ENCODE data around the gene MYO3B. TPM values are rescaled to one million over a fixed set of nuclear protein-coding genes. Genes with fewer than 3 reads are reported as not detected.

MYO3B gene
- total and polyA plus RNA-seq, 8 donors = 1.3 to 4.1 (median 2.6) TPM; not detected in 1

DNA sequence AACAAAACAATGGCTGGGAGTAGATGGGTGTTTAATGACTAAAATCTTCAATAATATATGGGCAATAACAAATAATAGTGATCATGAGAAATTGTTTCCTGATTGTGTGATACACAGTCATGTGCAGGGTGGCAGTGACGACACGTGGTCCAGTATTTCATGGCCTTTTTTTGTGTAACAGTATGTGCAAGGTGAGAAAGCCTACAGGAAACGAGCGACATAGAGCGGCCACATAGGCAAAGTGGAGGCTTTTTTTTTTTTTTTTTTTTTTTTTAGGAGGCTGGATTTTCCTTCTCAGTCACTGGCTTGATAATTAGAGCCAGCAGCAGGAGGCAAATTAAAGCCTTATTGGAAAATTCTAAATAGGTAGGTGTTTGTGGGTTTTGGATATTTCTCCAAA, 123.7 kb downstream of the MYO3B start:
- H3K4me1 ChIP-seq = no peaks in the 10 kb centered on the region
- no peaks in the 10 kb centered on the region for H3K36me3 ChIP-seq
- ATAC-seq (no peak), DNase-seq (no peak)
- TF ChIP-seq, protein P1, sequence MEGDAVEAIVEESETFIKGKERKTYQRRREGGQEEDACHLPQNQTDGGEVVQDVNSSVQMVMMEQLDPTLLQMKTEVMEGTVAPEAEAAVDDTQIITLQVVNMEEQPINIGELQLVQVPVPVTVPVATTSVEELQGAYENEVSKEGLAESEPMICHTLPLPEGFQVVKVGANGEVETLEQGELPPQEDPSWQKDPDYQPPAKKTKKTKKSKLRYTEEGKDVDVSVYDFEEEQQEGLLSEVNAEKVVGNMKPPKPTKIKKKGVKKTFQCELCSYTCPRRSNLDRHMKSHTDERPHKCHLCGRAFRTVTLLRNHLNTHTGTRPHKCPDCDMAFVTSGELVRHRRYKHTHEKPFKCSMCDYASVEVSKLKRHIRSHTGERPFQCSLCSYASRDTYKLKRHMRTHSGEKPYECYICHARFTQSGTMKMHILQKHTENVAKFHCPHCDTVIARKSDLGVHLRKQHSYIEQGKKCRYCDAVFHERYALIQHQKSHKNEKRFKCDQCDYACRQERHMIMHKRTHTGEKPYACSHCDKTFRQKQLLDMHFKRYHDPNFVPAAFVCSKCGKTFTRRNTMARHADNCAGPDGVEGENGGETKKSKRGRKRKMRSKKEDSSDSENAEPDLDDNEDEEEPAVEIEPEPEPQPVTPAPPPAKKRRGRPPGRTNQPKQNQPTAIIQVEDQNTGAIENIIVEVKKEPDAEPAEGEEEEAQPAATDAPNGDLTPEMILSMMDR (IDR thresholded peaks at IDR 0.05) = no peak
- no peak overlapping the region for H3K27ac ChIP-seq
- intact Hi-C loops (cut with DNase I) = no loop called here
- no peaks in the 10 kb centered on the region for H3K9me3 ChIP-seq
- H3K4me3 ChIP-seq = no peak overlapping the region
- no peaks in the 10 kb centered on the region for H3K27me3 ChIP-seq

DNA sequence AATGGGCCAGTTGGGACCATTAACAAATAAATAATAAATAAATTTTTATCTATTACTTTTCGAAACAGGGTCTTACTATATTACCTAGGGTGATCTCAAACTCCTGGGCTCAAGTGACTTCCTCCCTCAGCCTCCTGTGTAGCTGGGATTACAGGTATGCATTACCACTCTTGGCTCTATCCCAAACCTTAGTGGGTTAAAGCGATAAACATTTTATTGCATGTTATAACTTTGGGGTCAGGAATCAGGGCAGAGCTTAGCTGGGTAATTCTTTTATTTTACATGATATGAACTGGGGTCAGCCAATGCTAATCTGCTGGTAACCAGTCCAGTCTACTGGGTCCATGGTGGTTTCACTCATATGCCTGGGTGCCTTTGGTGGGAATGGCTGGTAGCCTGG, 127.8 kb downstream of the MYO3B start:
- Histone ChIP-seq H3K9me3 (no peaks in the 10 kb centered on the region), H3K27ac (no peak overlapping the region), H3K36me3 (no peaks in the 10 kb centered on the region), H3K4me1 (no peaks in the 10 kb centered on the region), H3K4me3 (no peak overlapping the region), H3K27me3 (no peaks in the 10 kb centered on the region)
- ATAC-seq = no peak
- TF ChIP-seq, protein P1 (IDR thresholded peaks at IDR 0.05) = no peak
- intact Hi-C loops (cut with DNase I) = no loop called here
- DNase-seq = no peak

DNA sequence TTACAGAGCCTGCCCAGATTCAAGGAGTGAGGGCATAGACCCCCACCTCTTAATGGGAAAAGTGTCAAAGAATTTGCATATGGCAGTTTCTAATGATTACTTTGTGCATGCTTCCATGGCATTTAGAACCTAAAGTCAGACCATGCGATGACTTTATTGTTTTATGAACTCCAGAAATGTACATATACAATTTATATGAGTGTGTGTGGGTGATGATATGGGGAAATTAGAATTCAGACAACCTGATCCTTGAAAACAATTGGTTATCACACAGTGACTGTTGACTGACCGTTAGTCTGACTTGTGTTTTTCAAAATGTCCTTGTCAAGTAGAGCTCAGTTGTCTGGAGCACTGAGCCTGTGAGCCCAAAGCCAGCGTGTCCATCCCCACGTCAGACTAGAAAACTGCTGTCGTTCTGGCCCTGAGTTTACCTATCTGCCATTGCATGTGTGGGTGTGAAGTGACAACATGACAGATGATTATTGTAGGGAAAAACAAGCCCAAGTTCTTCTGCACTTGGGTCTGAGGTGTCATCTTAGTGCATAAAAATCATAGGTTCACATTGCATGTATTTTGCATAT, 128.4 kb downstream of the MYO3B start:
- DNase-seq = no peak
- no peak overlapping the region for H3K4me3 ChIP-seq
- TF ChIP-seq, protein P1 (IDR thresholded peaks at IDR 0.05) = no peak
- H3K4me1 ChIP-seq = no peaks in the 10 kb centered on the region
- intact Hi-C loops (cut with DNase I) = no loop called here
- H3K9me3 ChIP-seq = no peaks in the 10 kb centered on the region
- no peak for ATAC-seq
- no peaks in the 10 kb centered on the region for H3K36me3 ChIP-seq
- H3K27ac ChIP-seq = no peak overlapping the region
- no peaks in the 10 kb centered on the region for H3K27me3 ChIP-seq

DNA sequence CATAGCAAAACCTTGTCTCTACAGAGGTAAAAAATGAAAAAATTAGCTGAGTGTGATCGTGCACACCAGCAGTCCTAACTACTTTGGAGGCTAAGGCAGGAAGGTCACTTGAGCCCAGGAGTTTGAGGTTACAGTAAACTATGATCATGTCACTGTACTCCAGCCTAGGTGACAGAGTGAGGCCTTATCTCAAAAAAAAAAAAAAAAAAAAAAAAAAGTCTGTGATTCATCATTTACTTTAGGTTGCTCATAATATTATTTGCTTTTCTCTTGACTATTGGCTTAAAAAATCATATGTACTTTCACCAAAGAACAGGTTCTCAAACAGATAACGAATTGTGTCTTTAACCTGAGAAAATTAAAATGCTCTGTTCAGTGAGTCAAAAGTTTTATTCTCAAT, 129.1 kb downstream of the MYO3B start:
- intact Hi-C loops (cut with DNase I) = no loop called here
- DNase-seq = no peak
- no peaks in the 10 kb centered on the region for H3K4me1 ChIP-seq
- no peaks in the 10 kb centered on the region for H3K27me3 ChIP-seq
- H3K4me3 ChIP-seq = no peak overlapping the region
- ATAC-seq = peak; percentile 57
- H3K36me3 ChIP-seq = no peaks in the 10 kb centered on the region
- no peaks in the 10 kb centered on the region for H3K9me3 ChIP-seq
- TF ChIP-seq, protein P1 (IDR thresholded peaks at IDR 0.05) = no peak
- no peak overlapping the region for H3K27ac ChIP-seq

DNA sequence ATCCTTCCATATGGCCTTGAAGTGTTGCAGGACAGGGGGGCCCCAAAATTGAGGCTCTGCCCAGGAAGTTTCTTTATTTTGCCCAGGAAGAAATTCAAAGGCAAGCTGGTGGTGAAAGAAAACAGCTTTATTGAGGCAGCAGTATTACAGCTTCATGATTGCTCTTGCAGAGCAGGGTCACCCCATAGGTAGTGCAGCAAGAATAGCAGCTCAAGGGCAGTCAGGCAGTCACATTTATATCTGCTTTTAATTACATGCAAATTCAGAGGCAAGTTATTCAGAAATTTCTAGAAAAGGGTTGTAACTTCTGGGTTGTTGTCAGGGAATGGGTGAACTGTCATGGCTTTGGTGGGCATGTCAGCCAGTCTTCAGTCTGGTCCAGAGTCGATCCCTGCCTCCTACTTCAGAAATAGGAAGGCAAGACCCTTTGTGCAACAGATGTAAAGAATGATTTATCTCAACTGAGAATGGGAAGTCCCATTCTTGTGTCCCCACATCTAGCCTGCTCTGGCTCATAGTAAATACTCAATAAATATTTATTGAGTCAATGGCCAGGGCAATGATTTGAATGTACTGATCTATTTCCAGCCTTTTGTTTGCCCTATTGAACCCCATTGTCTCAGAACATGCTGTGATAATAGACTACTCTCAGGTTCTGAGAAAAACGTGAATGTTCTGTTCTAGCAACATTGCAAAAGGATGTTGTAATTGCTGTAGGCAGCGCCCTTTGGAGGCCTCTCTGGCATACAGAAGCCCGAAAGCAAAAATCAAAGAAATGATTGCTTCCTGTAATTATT, 129.8 kb downstream of the MYO3B start:
- no peak overlapping the region for H3K4me3 ChIP-seq
- no peaks in the 10 kb centered on the region for H3K4me1 ChIP-seq
- DNase-seq (peak in 1 of 4 donors; percentile 2), ATAC-seq (no peak)
- no peaks in the 10 kb centered on the region for H3K27me3 ChIP-seq
- H3K27ac ChIP-seq = no peak overlapping the region
- intact Hi-C loops (cut with DNase I) = no loop called here
- no peaks in the 10 kb centered on the region for H3K9me3 ChIP-seq
- no peaks in the 10 kb centered on the region for H3K36me3 ChIP-seq
- TF ChIP-seq, protein P1 (IDR thresholded peaks at IDR 0.05) = no peak

Measured in left lung (tissue), 10 donors.